GM11168 (cell line): ENCODE measurements around the gene LRP2.
"Not testable (repeated sequence)": the region's sequence is repeated elsewhere in the genome, so short reads cannot be mapped to it uniquely, and the experiment has no call there.

ENCODE experiments used
- in situ Hi-C: fragments of 300-500 bp; cut with MboI; formaldehyde crosslinking; loops from one replicate; pipeline ENCODE4 v1.12.0; 2022; ENCODE audit warnings: low sequenced_read_pairs; ENCODE audit not compliant: unreplicated experiment

Gene LRP2

DNA sequence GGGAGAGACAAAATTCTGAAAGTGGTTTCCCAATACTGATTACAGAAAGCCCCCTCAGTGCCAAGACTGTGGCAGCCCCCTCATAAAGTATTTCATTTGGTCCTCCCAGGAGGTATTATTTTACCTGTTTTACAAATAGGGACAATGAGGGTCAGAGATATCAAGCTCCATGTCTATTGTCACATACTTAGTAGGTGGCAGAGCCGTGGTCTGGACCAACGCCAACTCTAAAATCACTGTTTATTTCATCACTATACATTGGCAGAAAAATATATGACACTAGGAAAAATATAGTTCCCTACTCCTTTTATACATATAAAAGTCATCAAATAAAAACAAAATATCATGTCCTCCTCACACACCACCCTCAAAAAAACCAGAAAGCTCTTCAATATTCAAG is 224.4 kb downstream of the LRP2 start:
- in situ Hi-C loops: no loop called here

- in situ Hi-C loops: no loop called here
Observed at GRCh38 chr2:169136885-169137534, 225.3 kb downstream of the LRP2 start.

DNA sequence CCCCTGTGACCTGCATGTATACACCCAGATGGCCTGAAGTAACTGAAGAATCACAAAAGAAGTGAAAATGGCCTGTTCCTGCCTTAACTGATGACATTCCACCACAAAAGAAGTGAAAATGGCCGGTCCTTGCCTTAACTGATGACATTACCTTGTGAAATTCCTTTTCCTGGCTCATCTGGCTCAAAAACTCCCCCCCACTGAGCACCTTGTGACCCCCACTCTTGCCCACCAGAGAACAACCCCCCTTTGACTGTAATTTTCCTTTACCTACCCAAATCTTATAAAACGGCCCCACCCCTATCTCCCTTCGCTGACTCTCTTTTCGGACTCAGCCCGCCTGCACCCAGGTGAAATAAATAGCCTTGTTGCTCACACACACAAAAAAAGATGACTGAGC is 225.9 kb downstream of the LRP2 start:
- in situ Hi-C loops: not testable (repeated sequence)

DNA sequence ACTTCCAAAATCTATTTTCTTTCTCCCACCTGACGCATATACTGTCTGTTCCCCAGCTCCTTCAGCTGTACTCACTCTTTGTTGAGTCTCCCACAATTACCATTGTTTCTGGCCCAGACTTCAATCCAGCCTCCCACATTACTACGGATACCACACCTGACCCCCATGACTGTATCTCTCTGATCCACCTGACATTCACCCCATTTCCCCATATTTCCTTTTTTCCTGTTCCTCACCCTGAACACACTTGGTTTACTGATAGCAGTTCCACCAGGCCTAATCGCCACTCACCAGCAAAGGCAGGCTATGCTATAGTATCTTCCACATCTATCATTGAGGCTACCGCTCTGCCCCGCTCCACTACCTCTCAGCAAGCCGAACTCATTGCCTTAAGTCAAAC is 228.1 kb downstream of the LRP2 start:
- in situ Hi-C loops: loop anchor here (5.0 kb wide), 1 partner anchor 177 kb away; no protein-coding TSS in a partner anchor

DNA sequence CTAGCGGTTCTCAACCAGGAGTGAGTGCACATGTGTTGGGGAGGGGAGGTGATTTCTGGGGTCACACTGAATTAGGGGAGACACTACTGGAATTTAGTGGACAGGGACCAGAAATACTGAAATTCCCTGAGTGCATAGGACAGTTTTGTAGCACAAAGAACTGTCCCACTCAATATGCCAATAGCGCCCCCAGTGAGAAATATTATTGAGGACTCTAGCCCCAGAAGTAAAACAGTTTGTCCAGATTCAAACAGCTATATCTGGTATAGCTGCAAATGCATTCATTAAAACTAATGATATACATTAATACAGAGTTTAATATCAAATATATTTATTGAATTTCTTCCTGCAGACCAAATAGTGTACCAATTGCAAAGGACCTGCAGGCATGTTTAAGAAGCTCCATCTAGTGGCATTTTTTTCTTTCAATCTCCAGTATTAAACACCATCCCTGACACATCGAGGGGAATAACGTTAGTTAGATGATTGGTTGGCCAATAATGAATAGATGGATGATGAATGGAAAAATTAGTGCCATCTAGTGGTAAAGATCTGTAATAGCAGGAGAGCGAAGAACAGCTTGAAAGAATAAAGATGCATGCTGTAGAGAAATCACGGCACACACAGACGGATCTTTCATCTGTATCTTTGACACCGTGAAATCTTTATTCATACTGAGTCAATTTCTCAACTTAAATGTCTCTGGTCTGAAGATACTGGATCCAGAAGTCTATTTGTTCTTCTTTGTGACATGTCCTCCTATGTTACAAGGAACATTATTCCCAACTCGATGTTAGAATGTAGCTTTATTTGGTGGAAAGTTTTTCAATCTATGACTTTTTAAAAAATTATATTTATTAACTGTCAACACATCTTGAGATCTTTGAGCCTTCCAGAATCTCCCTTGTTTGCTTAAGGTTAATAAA is 230.5 kb downstream of the LRP2 start:
- in situ Hi-C loops: loop anchor here (5.0 kb wide), 1 partner anchor 175 kb away; no protein-coding TSS in a partner anchor

DNA sequence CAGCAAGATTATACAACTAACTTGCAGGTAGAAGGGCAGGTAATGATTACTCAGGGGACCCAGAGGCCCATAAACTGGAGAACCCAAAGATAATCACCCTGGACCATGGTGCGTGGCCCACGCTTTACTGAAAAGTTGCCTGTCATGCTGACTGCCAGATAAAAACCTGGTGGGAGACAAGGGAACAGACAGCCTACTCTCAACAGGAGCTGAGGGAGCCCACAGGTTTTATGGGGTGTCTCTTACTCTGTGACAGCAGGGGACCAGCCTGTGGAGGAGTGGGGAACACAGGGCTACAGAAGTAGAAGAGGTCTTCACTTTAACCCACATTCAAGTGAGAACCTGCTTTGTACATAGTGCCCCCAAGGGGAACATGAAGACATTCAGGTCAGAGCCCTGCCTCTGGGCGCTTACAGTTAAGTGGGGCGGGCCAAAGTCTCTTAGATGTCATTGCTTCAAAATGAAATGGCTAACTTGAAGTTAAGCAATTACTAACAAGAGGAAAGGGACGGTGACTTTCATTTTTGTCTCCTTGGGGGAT is 232.6 kb downstream of the LRP2 start:
- in situ Hi-C loops: loop anchor here (5.0 kb wide), 1 partner anchor 172 kb away; no protein-coding TSS in a partner anchor

DNA sequence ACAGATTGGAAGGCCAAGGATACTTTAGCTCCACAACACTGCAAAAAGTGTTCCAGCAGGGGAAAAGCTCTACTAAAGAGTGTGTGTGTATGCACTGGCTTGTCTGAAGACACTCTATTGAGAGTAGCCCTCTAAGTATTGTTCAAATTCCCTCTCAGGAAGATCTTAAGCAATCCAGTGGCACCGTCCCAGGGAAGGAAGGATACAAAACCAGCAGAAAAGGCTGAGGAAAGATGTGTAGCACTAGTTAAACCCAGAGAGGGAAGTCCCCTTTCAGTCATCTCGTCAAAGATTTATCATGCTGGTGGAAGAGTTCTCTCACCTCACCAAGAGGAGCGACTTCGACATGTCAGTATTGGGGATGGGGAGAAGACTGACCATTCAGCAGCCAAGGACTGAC is 242.5 kb downstream of the LRP2 start:
- in situ Hi-C loops: no loop called here

DNA sequence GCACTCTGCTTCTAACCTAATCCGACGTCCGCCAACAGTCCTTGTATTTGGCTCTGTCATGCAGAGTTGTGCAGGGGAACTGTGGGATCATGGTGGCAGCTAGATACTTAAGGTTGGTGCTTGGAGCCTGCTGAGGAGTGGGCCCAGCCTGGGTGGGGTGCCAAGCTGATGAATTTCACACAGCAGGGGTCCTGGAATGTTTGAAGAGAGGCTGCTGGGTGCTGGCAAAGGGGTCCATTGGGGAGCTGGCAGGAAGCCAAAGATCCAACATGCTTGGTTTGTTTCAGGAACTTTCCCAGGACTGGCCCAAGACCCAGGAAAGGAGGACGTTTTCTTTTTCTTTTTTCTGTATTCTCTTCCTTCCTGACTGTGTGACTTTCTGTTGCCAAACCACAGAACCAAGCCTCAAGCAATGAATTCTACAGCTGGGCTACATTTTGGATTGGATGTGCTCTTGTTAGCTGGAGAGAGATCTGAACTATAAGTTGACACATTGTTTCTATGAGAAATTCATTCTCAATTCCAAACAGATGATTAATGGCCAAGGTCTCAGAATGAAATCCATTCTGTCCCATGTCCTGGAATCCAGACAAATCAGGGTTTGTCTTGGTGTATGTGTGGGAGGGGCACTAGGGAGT is 243.1 kb downstream of the LRP2 start:
- in situ Hi-C loops: no loop called here

GRCh38 chr2:169118060-169118459 is 244.3 kb downstream of the LRP2 start:
- in situ Hi-C loops: no loop called here

DNA sequence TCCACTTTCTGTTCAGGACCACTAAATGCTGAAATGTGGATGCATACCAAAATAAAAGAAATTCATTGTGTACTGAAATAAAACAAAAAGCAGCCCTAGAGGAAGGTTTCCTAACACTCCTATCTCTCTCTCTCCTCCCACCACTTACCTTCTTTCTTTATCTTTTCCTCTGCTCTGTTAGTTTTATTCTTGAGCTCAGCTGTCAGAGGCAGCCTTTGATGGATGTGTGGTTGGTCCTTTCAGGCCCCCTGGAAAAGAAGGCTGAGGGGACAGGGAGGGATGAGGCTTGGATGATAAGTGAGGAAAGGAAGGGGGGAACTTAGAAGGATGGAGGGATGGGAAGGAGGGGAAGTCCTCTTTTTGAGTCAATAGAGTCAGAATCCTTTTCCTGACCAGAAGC is 245.3 kb downstream of the LRP2 start:
- in situ Hi-C loops: no loop called here

GRCh38 chr2:169116327-169116726 is 246.0 kb downstream of the LRP2 start:
- in situ Hi-C loops: no loop called here

GRCh38 chr2:169114056-169114455 is 248.3 kb downstream of the LRP2 start:
- in situ Hi-C loops: no loop called here

DNA sequence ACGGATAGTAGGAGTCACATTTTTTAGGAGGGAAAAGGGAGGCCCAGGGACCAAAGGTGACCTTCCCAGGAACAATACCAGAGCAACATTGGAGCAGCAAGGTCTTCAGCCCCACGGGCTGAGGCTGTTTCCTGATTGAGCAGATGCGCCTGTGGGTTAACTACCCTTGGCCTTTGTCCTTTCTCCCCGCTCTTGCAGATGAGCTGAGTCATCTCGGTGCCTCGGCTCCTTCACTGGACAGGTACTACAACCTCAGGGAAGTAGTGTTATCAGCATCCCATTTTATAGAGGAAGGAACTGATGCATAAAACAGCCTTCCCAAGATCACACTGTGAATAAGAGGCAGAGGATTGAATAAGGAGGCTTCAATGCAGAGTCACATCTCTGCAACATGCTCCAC is 249.5 kb downstream of the LRP2 start:
- in situ Hi-C loops: no loop called here

DNA sequence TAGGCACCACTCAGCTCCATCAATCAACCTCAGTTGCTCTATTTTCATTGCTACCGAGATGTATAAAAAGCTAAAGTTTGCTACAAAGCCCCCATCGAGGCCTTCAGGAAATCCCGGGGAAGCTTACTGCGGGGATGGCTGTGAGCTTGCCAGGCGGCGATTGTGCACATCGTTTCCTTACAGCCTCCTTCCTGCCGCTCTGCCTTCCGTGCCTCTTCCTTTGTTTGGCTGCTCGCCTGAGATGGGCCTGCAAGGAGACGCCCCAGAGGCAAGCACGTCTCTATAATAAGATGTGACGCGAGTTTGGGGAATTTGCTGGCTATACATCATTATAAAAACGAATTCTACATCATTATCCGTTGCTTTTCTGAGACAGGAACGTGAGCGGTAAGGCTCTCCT is 251.4 kb downstream of the LRP2 start:
- in situ Hi-C loops: no loop called here

GRCh38 chr2:169110419-169110818 is 251.9 kb downstream of the LRP2 start:
- in situ Hi-C loops: no loop called here

DNA sequence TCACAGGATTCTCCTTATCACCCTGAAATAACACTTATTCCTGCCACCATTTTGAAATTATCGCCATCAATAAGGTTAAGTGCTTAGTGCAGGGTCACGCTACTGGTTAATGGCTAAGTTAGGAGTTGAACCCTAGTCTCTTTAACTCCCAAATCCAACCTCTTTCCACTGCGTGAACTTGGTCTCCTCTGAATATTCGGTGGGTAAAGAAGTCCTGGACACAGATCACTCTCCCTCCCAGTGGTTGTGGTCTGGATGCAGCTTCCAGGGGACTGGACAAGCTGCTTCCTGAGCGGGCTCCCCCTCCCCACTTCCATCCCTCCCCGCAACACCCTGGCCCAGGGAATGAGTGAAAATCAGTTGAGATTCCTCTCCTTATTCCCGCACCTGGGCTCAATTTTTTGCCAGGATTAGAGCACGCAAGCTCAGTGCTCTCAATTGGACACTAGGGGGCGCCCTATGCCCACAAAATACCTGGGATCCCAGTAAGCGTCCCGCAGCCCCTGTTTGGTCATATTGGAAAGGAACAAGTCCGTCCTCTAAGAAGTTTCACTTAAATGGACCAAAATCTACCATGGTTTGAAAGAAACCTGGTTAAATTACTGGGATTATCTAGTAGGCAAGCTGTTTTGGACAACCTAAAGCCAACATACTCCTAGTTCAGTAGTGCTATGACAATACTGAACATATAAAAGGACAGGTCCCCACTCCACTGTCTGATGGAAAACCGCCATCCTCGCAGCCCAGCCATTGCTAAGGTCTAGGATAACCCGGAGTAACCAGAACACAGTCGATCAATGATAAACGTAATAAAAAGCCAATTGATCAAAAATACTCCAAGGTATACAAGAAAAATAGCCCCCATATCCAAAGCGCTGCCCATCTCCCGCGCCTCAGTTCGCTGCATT is 252.6 kb downstream of the LRP2 start:
- in situ Hi-C loops: no loop called here

DNA sequence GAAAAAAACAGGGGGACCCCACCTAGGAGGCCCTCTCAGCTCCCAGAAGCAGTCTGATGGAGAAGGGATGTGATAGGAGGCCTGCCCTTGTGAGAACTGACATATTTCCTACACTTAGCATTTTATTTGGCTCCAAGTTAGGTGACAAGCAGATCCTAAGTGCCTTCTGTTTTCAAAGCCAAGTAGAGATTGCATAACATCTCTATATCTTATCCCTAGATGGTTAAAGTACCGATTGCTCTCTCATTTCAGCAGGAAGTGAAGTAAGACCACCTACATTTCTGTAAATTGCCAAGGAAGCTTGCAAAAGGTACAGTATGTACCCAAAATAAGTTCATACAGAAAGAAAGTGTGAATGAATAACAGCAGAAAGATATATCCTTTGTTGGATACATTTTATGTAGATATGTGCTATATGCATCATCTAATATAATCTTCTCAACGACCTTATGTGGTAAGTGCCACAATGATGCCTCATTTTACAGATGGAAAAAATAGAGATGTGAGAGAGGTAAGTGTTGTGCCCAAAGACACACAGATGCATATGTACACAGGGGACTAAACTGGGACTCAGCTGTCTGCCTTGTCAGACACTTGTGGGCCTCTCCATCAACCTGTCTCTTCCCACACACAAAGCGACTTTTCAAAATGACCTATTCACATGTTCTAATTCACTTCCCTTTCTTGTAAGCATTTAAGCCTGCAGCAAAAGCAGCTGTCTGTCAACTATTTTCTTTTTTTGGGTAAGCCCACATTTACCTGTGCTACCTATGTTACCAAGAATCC is 254.0 kb downstream of the LRP2 start:
- in situ Hi-C loops: no loop called here

GRCh38 chr2:169107645-169108044 is 254.7 kb downstream of the LRP2 start:
- in situ Hi-C loops: no loop called here
